ENCODE results near the gene NFIL3. TPM values are rescaled to one million over a fixed set of nuclear protein-coding genes. Genes with fewer than 3 reads are reported as not detected.

The NFIL3 gene
- total and polyA plus RNA-seq, 2 donors (not counting 1 experiment from before 2014, with no cell fraction given) = 2.7 to 14.3 TPM

DNA sequence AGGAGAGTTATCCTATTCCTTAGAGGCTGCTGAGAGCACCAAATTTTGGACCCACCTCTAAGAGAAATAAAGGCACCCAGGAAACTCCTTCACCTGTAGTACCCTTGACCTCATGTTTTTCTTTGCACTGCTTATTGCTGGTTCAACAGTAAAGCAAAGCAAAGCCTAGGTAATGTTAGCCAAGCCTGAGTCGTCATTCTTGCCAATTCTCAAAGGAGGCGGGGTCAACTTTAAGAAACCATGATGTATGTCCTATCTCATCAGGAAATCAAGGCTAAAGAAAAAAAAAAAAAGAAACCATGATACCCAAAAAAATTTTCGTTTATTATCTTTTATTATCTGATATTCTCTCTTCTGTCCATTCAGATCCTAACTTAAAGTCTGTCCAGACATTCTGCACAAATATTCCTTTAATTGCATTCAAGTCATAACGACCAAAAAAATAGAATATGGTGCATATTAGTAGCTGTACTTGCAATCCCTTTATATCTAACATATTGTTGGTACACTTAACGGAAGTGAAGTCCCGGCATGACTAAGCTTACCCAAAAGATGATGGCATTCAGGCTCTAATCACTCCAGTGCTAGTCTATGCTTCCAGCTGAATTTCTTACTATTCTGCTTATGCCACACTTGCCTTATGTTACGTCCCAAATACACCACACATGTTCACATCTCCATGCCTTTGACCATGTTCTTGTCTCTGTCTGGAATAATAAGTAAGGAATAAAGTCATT lies 63.7 kb downstream of the NFIL3 start:
- no peaks in the 10 kb centered on the region for H3K27me3 ChIP-seq (replicated peaks in 1 of 4; ENCODE audit: control extremely low read depth in 1 of 4, control insufficient read depth in 3 of 4, insufficient read depth in 4 of 4, low read length in 3 of 4)
- intact Hi-C loops (cut with micrococcal nuclease) = loop anchor here (5.0 kb wide), 1 partner anchor 168 kb away; no protein-coding TSS in a partner anchor
- Mint-ChIP-seq H3K4me1 (peaks cover 38% of the 10 kb centered on the region), H3K9me3 (ENCODE audit: insufficient read depth) (no peaks in the 10 kb centered on the region), H3K27me3 (no peaks in the 10 kb centered on the region), H3K27ac (no peak overlapping the region), H3K4me3 (peak overlapping the region; percentile 98)
- peaks cover 33% of the 10 kb centered on the region for H4K20me1 ChIP-seq (ENCODE audit: control insufficient read depth, insufficient read depth, low read length, poor library complexity, severe bottlenecking)
- no peak overlapping the region for H3K4me3 ChIP-seq (ENCODE audit: control extremely low read depth in 1 of 5, extremely low read depth in 1 of 5, insufficient read depth in 1 of 5, low read depth in 2 of 5, low read length in 4 of 5)
- no peak for TF ChIP-seq EZH2 (IDR thresholded peaks at IDR 0.05; ENCODE audit: borderline replicate concordance, insufficient read depth, low read depth, low read length, poor library complexity, severe bottlenecking)
- TF ChIP-seq, protein P1, sequence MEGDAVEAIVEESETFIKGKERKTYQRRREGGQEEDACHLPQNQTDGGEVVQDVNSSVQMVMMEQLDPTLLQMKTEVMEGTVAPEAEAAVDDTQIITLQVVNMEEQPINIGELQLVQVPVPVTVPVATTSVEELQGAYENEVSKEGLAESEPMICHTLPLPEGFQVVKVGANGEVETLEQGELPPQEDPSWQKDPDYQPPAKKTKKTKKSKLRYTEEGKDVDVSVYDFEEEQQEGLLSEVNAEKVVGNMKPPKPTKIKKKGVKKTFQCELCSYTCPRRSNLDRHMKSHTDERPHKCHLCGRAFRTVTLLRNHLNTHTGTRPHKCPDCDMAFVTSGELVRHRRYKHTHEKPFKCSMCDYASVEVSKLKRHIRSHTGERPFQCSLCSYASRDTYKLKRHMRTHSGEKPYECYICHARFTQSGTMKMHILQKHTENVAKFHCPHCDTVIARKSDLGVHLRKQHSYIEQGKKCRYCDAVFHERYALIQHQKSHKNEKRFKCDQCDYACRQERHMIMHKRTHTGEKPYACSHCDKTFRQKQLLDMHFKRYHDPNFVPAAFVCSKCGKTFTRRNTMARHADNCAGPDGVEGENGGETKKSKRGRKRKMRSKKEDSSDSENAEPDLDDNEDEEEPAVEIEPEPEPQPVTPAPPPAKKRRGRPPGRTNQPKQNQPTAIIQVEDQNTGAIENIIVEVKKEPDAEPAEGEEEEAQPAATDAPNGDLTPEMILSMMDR (IDR thresholded peaks at IDR 0.05) = no peak
- no peak overlapping the region for H2AFZ ChIP-seq (ENCODE audit: insufficient read depth, low read depth, low read length, poor library complexity, severe bottlenecking)
- no peak overlapping the region for H3K27ac ChIP-seq (ENCODE audit: low read length in 2 of 2)
- H3K4me1 ChIP-seq (ENCODE audit: control insufficient read depth in 2 of 2, insufficient read depth in 2 of 2, low read length in 2 of 2) = peaks cover 16 to 19% of the 10 kb centered on the region in 2 donors
- 78% methylated on average over 4 of the region's 7 CpGs for WGBS (ENCODE audit: insufficient coverage)
- peaks cover 0 to 10% (median 4%) of the 10 kb centered on the region in 3 donors for H3K9me3 ChIP-seq (ENCODE audit: control extremely low read depth in 1 of 3, control insufficient read depth in 2 of 3, insufficient read depth in 1 of 3, low read length in 2 of 3)
- DNase-seq (no peak), ATAC-seq (ENCODE audit: low read depth) (no peak)
- peak overlapping the region; percentile 79 for H3K4me2 ChIP-seq (replicated peaks; ENCODE audit: low read depth, low read length, poor library complexity, severe bottlenecking)
- H3K36me3 ChIP-seq (replicated peaks in 1 of 2; ENCODE audit: control extremely low read depth in 1 of 2, control insufficient read depth in 1 of 2, extremely low read depth in 1 of 2, insufficient read depth in 2 of 2, low read length in 1 of 2) = peaks cover 4 to 21% of the 10 kb centered on the region in 2 experiments
- peak overlapping the region; percentile 65 for H3K9ac ChIP-seq (ENCODE audit: low read length)
- ChIA-PET CTCF (interaction anchor here (0.6 to 3.0 kb wide), 5 partner anchors 50 to 446 kb away, joined by 3 to 20 read pairs (median 4); partner anchors contain the start of gene NFIL3), POLR2A (no interaction called here)
- peaks cover 56% of the 10 kb centered on the region for H3K79me2 ChIP-seq (ENCODE audit: control insufficient read depth, insufficient read depth, low read length)

DNA sequence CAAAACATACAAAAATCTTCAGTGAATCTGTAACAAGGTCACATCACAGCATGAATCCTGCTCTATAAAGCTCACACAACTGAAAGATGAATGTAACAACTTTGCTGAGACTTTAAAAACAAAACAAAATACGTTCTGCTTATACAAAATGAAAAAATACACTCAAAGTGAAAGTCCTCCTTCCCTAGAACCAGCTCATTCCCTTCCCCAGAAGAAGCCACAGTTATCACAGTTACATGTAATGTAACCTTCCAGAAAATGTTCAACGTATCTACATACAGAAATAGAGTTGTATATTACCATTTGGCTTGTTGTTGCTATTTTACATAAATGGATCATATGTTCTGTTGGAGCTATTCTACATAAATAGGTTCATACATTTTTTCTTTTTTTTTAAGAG lies 64.5 kb downstream of the NFIL3 start:
- 50% methylated on average over 1 of the region's 2 CpGs for WGBS (ENCODE audit: insufficient coverage)
- Mint-ChIP-seq H3K27ac (no peak overlapping the region), H3K4me3 (no peak overlapping the region), H3K27me3 (no peaks in the 10 kb centered on the region), H3K9me3 (ENCODE audit: insufficient read depth) (no peaks in the 10 kb centered on the region), H3K4me1 (peaks cover 38% of the 10 kb centered on the region)
- Histone ChIP-seq H3K9me3 (ENCODE audit: control extremely low read depth in 1 of 3, control insufficient read depth in 2 of 3, insufficient read depth in 1 of 3, low read length in 2 of 3) (peaks cover 0 to 2% (median 0%) of the 10 kb centered on the region in 3 donors), H3K4me1 (ENCODE audit: control insufficient read depth in 2 of 2, insufficient read depth in 2 of 2, low read length in 2 of 2) (peaks cover 16 to 19% of the 10 kb centered on the region in 2 donors), H3K27me3 (replicated peaks in 1 of 4; ENCODE audit: control extremely low read depth in 1 of 4, control insufficient read depth in 3 of 4, insufficient read depth in 4 of 4, low read length in 3 of 4) (no peaks in the 10 kb centered on the region), H3K9ac (ENCODE audit: low read length) (no peak overlapping the region), H3K36me3 (replicated peaks in 1 of 2; ENCODE audit: control extremely low read depth in 1 of 2, control insufficient read depth in 1 of 2, extremely low read depth in 1 of 2, insufficient read depth in 2 of 2, low read length in 1 of 2) (peaks cover 6 to 25% of the 10 kb centered on the region in 2 experiments), H4K20me1 (ENCODE audit: control insufficient read depth, insufficient read depth, low read length, poor library complexity, severe bottlenecking) (peaks cover 33% of the 10 kb centered on the region), H3K27ac (ENCODE audit: low read length in 2 of 2) (no peak overlapping the region), H3K4me3 (ENCODE audit: control extremely low read depth in 1 of 5, extremely low read depth in 1 of 5, insufficient read depth in 1 of 5, low read depth in 2 of 5, low read length in 4 of 5) (no peak overlapping the region), H2AFZ (ENCODE audit: insufficient read depth, low read depth, low read length, poor library complexity, severe bottlenecking) (no peak overlapping the region), H3K4me2 (replicated peaks; ENCODE audit: low read depth, low read length, poor library complexity, severe bottlenecking) (no peak overlapping the region), H3K79me2 (ENCODE audit: control insufficient read depth, insufficient read depth, low read length) (peaks cover 56% of the 10 kb centered on the region)
- ChIA-PET POLR2A (no interaction called here), CTCF (interaction anchor here (0.6 kb wide), 1 partner anchor 424 kb away, joined by 5 read pairs; no protein-coding TSS in a partner anchor)
- intact Hi-C loops (cut with micrococcal nuclease) = no loop called here
- ATAC-seq (ENCODE audit: low read depth) = no peak
- TF ChIP-seq EZH2 (IDR thresholded peaks at IDR 0.05; ENCODE audit: borderline replicate concordance, insufficient read depth, low read depth, low read length, poor library complexity, severe bottlenecking) = no peak
- TF ChIP-seq, protein P1 (IDR thresholded peaks at IDR 0.05) = no peak
- no peak for DNase-seq
